PC-9 (cell line): ENCODE results near the gene TMEM163.

Source experiments
- EZH2 ChIP-seq: fragments of 200-600 bp; sonication (generic); IDR thresholded peaks from 2 replicates; pipeline ENCODE4 v1.8.0; 2017; ENCODE audit warnings: antibody characterized with exemption, low read depth
- TF ChIP-seq, protein P1 (sequence below): fragments of 200-600 bp; sonication (generic); conservative IDR thresholded peaks from 2 replicates; pipeline ENCODE4 v1.6.1; 2017; ENCODE audit warnings: mixed run types, antibody characterized with exemption, mild to moderate bottlenecking, moderate library complexity

DNA sequence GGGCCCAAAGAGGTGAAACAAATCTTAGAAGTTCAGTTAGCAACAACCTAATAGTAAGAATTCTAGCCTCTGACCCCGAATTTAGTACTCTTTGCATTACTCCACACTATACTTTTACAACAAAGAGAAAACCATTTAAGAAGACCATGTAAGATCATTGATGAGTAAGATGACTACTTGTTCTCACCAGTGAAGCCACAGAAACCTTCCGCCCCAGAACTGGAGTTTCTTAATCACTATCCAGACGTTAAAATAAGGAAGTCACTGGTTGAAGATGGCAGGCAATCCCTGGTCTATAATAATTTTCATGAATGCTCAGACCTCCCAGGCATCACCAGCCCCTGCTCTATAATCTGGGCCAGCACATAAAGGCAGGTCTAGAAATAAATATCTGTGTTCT lies 95.0 kb downstream of the TMEM163 start:
- TF ChIP-seq, protein P1, sequence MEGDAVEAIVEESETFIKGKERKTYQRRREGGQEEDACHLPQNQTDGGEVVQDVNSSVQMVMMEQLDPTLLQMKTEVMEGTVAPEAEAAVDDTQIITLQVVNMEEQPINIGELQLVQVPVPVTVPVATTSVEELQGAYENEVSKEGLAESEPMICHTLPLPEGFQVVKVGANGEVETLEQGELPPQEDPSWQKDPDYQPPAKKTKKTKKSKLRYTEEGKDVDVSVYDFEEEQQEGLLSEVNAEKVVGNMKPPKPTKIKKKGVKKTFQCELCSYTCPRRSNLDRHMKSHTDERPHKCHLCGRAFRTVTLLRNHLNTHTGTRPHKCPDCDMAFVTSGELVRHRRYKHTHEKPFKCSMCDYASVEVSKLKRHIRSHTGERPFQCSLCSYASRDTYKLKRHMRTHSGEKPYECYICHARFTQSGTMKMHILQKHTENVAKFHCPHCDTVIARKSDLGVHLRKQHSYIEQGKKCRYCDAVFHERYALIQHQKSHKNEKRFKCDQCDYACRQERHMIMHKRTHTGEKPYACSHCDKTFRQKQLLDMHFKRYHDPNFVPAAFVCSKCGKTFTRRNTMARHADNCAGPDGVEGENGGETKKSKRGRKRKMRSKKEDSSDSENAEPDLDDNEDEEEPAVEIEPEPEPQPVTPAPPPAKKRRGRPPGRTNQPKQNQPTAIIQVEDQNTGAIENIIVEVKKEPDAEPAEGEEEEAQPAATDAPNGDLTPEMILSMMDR, result no peak
- TF ChIP-seq EZH2, result no peak
